Measurements from ENCODE around the gene CD9.

Gene CD9

DNA sequence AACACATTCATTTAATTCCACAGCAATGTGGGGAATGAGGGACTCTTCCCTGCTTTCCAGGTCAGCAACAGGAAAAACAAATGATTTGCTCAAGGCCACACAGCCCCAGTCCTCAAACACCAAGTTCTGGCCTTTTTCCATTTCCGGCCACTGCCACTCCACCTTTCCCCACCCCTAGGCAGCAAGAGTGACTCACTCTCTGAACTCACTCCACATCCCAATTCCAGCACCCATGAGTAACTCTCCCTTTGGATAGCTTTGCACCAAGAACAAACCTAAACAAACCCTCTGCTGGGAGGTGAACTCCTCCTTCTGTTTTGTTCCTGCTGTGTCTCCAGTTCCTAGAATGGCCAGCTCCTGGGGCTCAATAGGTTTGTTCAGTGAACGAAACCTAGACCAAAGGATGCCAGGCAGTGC, 79.9 kb downstream of the CD9 start:
- peaks cover 10% of the 10 kb centered on the region for H3K27me3 ChIP-seq (replicated peaks; ENCODE audit: control insufficient read depth, insufficient read depth, low read length, poor library complexity, severe bottlenecking)
- DNase-seq = no peak
- H3K27ac ChIP-seq (ENCODE audit: insufficient read depth, low read length, poor library complexity, severe bottlenecking) = no peak overlapping the region
- H3K4me1 ChIP-seq (ENCODE audit: control insufficient read depth, insufficient read depth, low read length, poor library complexity, severe bottlenecking) = peaks cover 3% of the 10 kb centered on the region
- no peaks in the 10 kb centered on the region for H3K9me3 ChIP-seq (ENCODE audit: control insufficient read depth, low read length)
- no peak overlapping the region for H3K4me3 ChIP-seq (ENCODE audit: insufficient read depth, low read depth, low read length, poor library complexity, severe bottlenecking)
- H3K36me3 ChIP-seq (ENCODE audit: control insufficient read depth, insufficient read depth, low read length) = no peaks in the 10 kb centered on the region

DNA sequence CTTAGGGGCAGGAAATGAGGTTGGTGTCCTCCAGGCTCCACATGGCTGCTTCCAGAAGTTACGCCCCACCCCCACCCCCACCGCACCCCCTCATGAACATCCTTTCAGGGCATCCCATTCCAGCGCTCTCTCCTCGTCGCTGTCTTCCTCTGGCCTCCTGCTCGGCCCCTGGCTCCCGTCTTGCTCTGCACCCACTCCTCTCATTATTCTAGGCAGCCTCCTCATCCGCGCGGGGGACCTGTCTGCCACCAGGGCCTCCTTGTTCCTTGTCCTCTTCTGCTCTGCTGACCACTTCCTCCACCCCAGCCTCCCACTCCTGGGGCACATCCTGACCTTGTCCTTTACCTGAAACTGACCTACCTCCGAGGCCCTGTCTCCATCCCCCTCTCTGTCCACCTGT, 80.5 kb downstream of the CD9 start:
- no peak overlapping the region for H3K27ac ChIP-seq (ENCODE audit: insufficient read depth, low read length, poor library complexity, severe bottlenecking)
- peaks cover 3% of the 10 kb centered on the region for H3K4me1 ChIP-seq (ENCODE audit: control insufficient read depth, insufficient read depth, low read length, poor library complexity, severe bottlenecking)
- no peaks in the 10 kb centered on the region for H3K36me3 ChIP-seq (ENCODE audit: control insufficient read depth, insufficient read depth, low read length)
- no peak for DNase-seq
- H3K4me3 ChIP-seq (ENCODE audit: insufficient read depth, low read depth, low read length, poor library complexity, severe bottlenecking) = no peak overlapping the region
- H3K9me3 ChIP-seq (ENCODE audit: control insufficient read depth, low read length) = no peaks in the 10 kb centered on the region
- peaks cover 10% of the 10 kb centered on the region for H3K27me3 ChIP-seq (replicated peaks; ENCODE audit: control insufficient read depth, insufficient read depth, low read length, poor library complexity, severe bottlenecking)

DNA sequence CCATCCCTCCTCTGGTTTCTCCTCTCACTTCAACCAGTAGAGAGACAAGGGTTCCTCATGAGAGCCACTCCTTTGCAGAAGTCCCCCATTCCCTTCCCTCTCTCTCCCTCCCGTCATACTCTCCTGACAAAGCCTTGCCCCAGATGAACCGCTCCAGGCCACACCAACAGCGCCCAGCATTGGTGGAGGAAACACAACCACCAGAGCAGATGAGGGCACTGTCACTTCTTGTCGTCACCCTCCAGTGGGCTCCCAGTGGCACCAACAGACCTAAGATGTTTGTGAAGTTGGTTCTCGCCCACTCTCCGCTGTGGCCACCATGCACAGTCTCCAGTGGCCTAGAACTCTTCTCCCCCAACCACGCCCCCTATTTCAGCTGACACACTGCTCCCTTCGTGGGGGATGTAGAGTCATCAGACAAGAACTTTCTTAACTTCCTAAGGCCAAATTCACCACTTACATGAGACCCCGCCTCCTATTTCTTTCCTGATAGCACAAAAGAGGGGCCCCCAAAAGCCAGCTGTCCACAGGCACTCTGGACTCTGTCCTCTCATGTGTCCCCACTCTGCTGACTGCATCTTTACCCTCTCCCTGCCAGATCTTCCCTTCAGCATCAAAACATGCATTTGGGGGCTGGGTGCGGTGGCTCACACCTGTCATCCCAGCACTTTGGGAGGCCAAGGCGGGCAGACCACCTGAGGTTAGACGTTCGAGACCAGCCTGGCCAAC, 81.0 kb downstream of the CD9 start:
- DNase-seq = no peak
- Histone ChIP-seq H3K27me3 (replicated peaks; ENCODE audit: control insufficient read depth, insufficient read depth, low read length, poor library complexity, severe bottlenecking) (peaks cover 10% of the 10 kb centered on the region), H3K4me3 (ENCODE audit: insufficient read depth, low read depth, low read length, poor library complexity, severe bottlenecking) (no peak overlapping the region), H3K36me3 (ENCODE audit: control insufficient read depth, insufficient read depth, low read length) (no peaks in the 10 kb centered on the region), H3K4me1 (ENCODE audit: control insufficient read depth, insufficient read depth, low read length, poor library complexity, severe bottlenecking) (peaks cover 3% of the 10 kb centered on the region), H3K9me3 (ENCODE audit: control insufficient read depth, low read length) (no peaks in the 10 kb centered on the region), H3K27ac (ENCODE audit: insufficient read depth, low read length, poor library complexity, severe bottlenecking) (no peak overlapping the region)

- Histone ChIP-seq H3K27me3 (replicated peaks; ENCODE audit: control insufficient read depth, insufficient read depth, low read length, poor library complexity, severe bottlenecking) (peaks cover 10% of the 10 kb centered on the region), H3K36me3 (ENCODE audit: control insufficient read depth, insufficient read depth, low read length) (no peaks in the 10 kb centered on the region), H3K27ac (ENCODE audit: insufficient read depth, low read length, poor library complexity, severe bottlenecking) (no peak overlapping the region)
Measured at GRCh38 chr12:6282453-6282840, 82.2 kb downstream of the CD9 start.

GRCh38 chr12:6284273-6284672, 84.1 kb downstream of the CD9 start:
- DNase-seq = no peak
- Histone ChIP-seq H3K4me1 (ENCODE audit: control insufficient read depth, insufficient read depth, low read length, poor library complexity, severe bottlenecking) (no peaks in the 10 kb centered on the region), H3K9me3 (ENCODE audit: control insufficient read depth, low read length) (no peaks in the 10 kb centered on the region), H3K27ac (ENCODE audit: insufficient read depth, low read length, poor library complexity, severe bottlenecking) (no peak overlapping the region), H3K27me3 (replicated peaks; ENCODE audit: control insufficient read depth, insufficient read depth, low read length, poor library complexity, severe bottlenecking) (peaks cover 10% of the 10 kb centered on the region), H3K36me3 (ENCODE audit: control insufficient read depth, insufficient read depth, low read length) (no peaks in the 10 kb centered on the region), H3K4me3 (ENCODE audit: insufficient read depth, low read depth, low read length, poor library complexity, severe bottlenecking) (no peak overlapping the region)

More at GRCh38 chr12:6282453-6282840, 82.2 kb downstream of the CD9 start:
- DNase-seq = no peak
- H3K4me3 ChIP-seq (ENCODE audit: insufficient read depth, low read depth, low read length, poor library complexity, severe bottlenecking) = no peak overlapping the region
- no peaks in the 10 kb centered on the region for H3K9me3 ChIP-seq (ENCODE audit: control insufficient read depth, low read length)
- H3K4me1 ChIP-seq (ENCODE audit: control insufficient read depth, insufficient read depth, low read length, poor library complexity, severe bottlenecking) = peaks cover 3% of the 10 kb centered on the region

GRCh38 chr12:6285063-6285477, 84.9 kb downstream of the CD9 start:
- Histone ChIP-seq H3K36me3 (ENCODE audit: control insufficient read depth, insufficient read depth, low read length) (no peaks in the 10 kb centered on the region), H3K9me3 (ENCODE audit: control insufficient read depth, low read length) (no peaks in the 10 kb centered on the region), H3K4me1 (ENCODE audit: control insufficient read depth, insufficient read depth, low read length, poor library complexity, severe bottlenecking) (no peaks in the 10 kb centered on the region), H3K27ac (ENCODE audit: insufficient read depth, low read length, poor library complexity, severe bottlenecking) (no peak overlapping the region), H3K4me3 (ENCODE audit: insufficient read depth, low read depth, low read length, poor library complexity, severe bottlenecking) (no peak overlapping the region), H3K27me3 (replicated peaks; ENCODE audit: control insufficient read depth, insufficient read depth, low read length, poor library complexity, severe bottlenecking) (peaks cover 4% of the 10 kb centered on the region)
- peak; percentile 16 to 50 (median 26) for DNase-seq

DNA sequence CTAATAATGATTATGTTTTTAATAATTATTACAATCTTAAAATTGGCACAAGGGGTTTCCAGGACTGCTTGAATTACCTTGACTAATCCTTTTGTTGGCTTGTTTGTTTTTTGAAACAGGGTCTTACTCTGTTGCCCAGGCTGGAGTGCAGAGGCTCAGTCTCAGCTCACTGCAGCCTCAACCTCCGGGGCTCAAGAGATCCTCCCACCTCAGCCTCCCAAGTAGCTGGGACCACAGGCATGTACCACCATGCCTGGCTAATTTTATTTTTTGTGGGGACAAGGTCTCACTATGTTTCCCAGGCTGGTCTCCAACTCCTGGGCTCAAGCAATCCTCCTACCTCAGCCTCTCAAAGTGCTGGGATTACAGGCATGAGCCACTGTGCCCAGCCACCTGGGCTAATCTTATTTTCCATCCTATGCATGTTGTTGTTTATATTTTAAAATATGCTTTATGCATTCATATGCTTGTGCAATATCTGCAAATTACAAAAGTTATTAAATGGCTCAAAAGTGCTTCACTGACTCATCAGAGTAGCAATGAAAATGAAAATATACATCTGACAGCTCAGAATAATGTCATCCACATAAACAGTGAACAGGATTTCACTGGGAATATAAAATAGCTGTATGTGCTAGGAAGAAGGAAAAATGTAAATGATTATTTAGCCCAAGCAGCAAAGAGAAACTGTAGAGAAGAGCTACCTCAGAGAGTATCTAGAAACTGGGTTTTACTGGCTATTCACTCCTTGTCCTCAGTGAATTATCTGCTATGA, 85.5 kb downstream of the CD9 start:
- Histone ChIP-seq H3K4me3 (ENCODE audit: insufficient read depth, low read depth, low read length, poor library complexity, severe bottlenecking) (no peak overlapping the region), H3K9me3 (ENCODE audit: control insufficient read depth, low read length) (no peaks in the 10 kb centered on the region), H3K4me1 (ENCODE audit: control insufficient read depth, insufficient read depth, low read length, poor library complexity, severe bottlenecking) (no peaks in the 10 kb centered on the region), H3K27ac (ENCODE audit: insufficient read depth, low read length, poor library complexity, severe bottlenecking) (no peak overlapping the region), H3K36me3 (ENCODE audit: control insufficient read depth, insufficient read depth, low read length) (no peaks in the 10 kb centered on the region), H3K27me3 (replicated peaks; ENCODE audit: control insufficient read depth, insufficient read depth, low read length, poor library complexity, severe bottlenecking) (no peaks in the 10 kb centered on the region)
- no peak for DNase-seq
